Measurements from ENCODE around the gene CACNA1C. TPM values are rescaled to one million over a fixed set of nuclear protein-coding genes. Genes with fewer than 3 reads are reported as not detected.

Gene CACNA1C
- total RNA-seq, 4 donors from 2014 or later = 5.2 to 12.9 (median 6.3) TPM

DNA sequence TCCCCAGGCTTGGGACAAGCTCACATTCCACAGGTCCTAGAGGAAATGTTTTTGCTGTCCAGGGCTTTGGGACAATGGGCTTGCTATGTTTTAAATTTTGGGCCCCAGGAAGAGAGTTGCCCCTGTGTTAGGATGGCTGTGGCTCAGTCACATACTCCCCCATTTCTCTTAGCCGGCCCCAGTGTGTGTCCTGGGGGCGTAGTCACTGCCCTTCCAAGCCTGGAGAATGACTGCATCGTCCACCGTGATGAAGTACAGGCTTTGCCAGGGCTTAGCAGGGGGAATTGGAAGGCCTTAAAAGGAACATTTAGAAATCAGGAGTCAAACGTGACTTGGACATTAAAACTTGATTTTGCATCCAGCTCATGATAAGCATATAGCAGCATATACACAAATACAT, 293.6 kb downstream of the CACNA1C start:
- TF ChIP-seq EP300 (IDR thresholded peaks at IDR 0.05) = no peak
- TF ChIP-seq POLR2A (IDR thresholded peaks at IDR 0.05) = no peak
- TF ChIP-seq, protein P1, sequence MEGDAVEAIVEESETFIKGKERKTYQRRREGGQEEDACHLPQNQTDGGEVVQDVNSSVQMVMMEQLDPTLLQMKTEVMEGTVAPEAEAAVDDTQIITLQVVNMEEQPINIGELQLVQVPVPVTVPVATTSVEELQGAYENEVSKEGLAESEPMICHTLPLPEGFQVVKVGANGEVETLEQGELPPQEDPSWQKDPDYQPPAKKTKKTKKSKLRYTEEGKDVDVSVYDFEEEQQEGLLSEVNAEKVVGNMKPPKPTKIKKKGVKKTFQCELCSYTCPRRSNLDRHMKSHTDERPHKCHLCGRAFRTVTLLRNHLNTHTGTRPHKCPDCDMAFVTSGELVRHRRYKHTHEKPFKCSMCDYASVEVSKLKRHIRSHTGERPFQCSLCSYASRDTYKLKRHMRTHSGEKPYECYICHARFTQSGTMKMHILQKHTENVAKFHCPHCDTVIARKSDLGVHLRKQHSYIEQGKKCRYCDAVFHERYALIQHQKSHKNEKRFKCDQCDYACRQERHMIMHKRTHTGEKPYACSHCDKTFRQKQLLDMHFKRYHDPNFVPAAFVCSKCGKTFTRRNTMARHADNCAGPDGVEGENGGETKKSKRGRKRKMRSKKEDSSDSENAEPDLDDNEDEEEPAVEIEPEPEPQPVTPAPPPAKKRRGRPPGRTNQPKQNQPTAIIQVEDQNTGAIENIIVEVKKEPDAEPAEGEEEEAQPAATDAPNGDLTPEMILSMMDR (IDR thresholded peaks at IDR 0.05) = no peak
- Histone ChIP-seq H3K27me3 (no peaks in the 10 kb centered on the region), H3K9me3 (no peaks in the 10 kb centered on the region), H3K27ac (no peak overlapping the region), H3K4me3 (no peak overlapping the region), H3K36me3 (no peaks in the 10 kb centered on the region), H3K4me1 (peaks cover 0 to 8% (median 2%) of the 10 kb centered on the region in 4 donors)
- 48 to 53% methylated on average over 5 of the region's 5 CpGs for WGBS, 2 donors
- no peak for DNase-seq (ENCODE audit: low spot score in 2 of 2)

DNA sequence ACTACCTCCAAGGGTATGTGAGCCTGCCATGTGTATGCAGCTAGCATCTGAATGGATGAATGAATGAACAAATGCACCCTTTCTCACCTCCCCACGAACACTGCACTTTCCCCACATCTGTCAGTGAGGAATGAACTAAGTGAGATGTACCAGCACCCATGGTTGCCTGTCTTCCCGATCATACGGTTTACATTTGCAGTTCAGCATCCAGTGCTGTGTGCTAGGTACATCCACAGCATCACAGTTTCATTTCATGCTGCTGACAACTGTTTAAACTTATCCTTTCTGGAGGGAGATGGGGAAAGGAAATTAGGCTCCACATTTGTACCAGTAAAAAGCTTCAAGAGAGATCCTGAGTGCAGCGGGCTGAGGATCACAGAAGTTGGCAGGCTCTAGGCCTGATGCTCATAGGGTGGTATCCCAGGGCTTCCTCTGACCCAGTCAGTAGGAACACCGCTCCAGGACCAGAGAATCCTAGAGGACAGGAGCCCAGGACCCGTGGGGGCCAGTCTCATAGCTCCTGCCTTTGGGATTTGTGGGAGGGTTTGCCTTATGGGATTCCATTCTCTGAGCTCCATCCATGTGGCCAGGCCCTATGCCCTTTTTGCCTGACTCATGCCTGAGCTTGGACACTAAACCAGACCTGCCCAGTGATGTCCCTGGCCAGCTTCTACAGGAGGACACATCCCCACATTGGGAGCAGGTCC, 294.5 kb downstream of the CACNA1C start:
- no peak for DNase-seq (ENCODE audit: low spot score in 2 of 2)
- TF ChIP-seq EP300 (IDR thresholded peaks at IDR 0.05) (no peak), POLR2A (IDR thresholded peaks at IDR 0.05) (no peak)
- TF ChIP-seq, protein P1 (IDR thresholded peaks at IDR 0.05) = no peak
- no peaks in the 10 kb centered on the region for H3K36me3 ChIP-seq
- 90 to 95% methylated on average over 6 of the region's 6 CpGs for WGBS, 2 donors
- peaks cover 0 to 8% (median 2%) of the 10 kb centered on the region in 4 donors for H3K4me1 ChIP-seq
- H3K4me3 ChIP-seq = no peak overlapping the region
- no peaks in the 10 kb centered on the region for H3K9me3 ChIP-seq
- H3K27ac ChIP-seq = peak overlapping the region in 1 of 4 donors; percentile 24
- no peaks in the 10 kb centered on the region for H3K27me3 ChIP-seq

DNA sequence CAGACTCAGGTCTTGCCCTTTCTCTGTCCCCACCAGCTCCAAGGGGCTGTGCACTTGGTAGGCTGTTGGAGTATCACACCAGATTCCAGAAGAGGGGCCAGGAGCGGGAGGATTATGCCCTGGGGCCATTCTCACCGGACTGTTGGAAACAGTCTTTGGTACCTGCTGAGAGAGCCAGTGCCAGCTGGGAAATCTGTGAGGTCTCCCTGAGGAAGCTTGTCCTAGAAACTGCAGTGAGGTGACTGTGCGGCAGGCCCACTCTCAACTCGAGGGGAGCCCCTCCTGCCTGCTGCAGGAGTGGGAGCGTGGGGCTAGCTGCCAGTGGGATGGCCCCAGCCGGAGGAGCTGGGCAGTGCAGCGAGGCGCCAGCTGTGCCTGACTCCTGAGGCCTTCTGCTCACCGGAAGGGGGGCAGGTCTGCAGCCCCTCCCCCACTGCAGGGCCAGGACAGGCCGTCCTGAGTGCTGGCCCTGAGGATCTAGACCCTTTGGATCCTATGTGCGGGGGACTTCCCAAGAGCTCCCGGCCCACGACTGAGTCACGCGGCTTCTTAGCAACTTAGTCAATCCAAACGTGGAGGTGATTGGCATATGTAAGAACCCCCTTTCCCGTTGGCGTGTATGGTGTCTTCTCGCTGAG, 295.2 kb downstream of the CACNA1C start:
- DNase-seq (ENCODE audit: low spot score in 2 of 2) = no peak
- no peaks in the 10 kb centered on the region for H3K27me3 ChIP-seq
- H3K4me3 ChIP-seq = no peak overlapping the region
- H3K27ac ChIP-seq = peak overlapping the region in 1 of 4 donors; percentile 24
- no peaks in the 10 kb centered on the region for H3K9me3 ChIP-seq
- TF ChIP-seq EP300 (IDR thresholded peaks at IDR 0.05) (no peak), POLR2A (IDR thresholded peaks at IDR 0.05) (no peak)
- TF ChIP-seq, protein P1 (IDR thresholded peaks at IDR 0.05) = no peak
- H3K4me1 ChIP-seq = peaks cover 0 to 8% (median 2%) of the 10 kb centered on the region in 4 donors
- H3K36me3 ChIP-seq = no peaks in the 10 kb centered on the region
- 77 to 82% methylated on average over 13 to 14 of the region's 19 CpGs for WGBS, 2 donors

DNA sequence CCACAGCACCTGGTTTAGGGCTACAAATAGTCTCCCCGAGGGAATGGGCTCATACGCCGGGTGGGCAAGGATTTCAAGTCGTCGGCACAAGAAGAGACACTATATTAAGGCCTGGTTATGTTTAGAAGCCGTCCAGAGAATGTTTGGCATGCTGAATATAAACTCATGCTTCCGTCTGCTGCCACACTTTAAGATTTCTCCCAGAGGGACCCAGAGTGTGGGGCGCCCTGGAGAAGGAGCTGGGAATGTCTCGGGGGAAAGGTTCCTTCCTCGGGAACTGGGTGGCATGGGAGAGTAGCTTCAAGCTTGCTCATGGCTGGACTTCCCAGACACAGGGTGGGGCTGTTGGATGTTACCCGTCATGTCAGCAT, 295.7 kb downstream of the CACNA1C start:
- no peak overlapping the region for H3K4me3 ChIP-seq
- no peak overlapping the region for H3K27ac ChIP-seq
- no peak for DNase-seq (ENCODE audit: low spot score in 2 of 2)
- TF ChIP-seq EP300 (IDR thresholded peaks at IDR 0.05) = no peak
- TF ChIP-seq, protein P1 (IDR thresholded peaks at IDR 0.05) = no peak
- TF ChIP-seq POLR2A (IDR thresholded peaks at IDR 0.05) = no peak
- WGBS, 2 donors = 71 to 78% methylated on average over 11 of the region's 11 CpGs
- H3K4me1 ChIP-seq = peaks cover 0 to 8% (median 2%) of the 10 kb centered on the region in 4 donors
- H3K9me3 ChIP-seq = no peaks in the 10 kb centered on the region
- H3K36me3 ChIP-seq = no peaks in the 10 kb centered on the region
- no peaks in the 10 kb centered on the region for H3K27me3 ChIP-seq

DNA sequence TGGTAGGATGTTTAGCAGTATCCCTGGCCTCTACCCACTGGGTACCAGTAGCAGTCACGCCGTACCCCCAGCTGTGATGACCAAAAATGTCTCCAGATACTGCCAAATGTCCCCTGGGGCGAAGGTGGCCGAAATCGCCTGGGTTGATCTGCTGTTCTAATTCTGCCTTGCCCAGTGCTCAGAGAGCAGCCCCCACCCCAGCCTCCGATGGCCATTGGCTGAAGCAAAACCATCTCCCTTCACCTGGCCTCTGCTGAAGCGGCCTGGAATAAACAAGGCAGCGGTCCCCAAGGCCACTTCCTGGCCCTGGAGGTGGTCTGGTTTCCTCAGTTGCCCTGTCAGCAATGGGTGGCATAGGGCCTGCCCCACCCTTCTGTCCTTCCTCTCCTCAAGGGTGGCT, 298.4 kb downstream of the CACNA1C start:
- no peak overlapping the region for H3K4me3 ChIP-seq
- no peak overlapping the region for H3K27ac ChIP-seq
- no peak for DNase-seq (ENCODE audit: low spot score in 2 of 2)
- no peaks in the 10 kb centered on the region for H3K9me3 ChIP-seq
- H3K4me1 ChIP-seq = no peaks in the 10 kb centered on the region
- WGBS, 2 donors = 90 to 94% methylated on average over 6 to 8 of the region's 8 CpGs
- H3K27me3 ChIP-seq = no peaks in the 10 kb centered on the region
- H3K36me3 ChIP-seq = no peaks in the 10 kb centered on the region
- no peak for TF ChIP-seq EP300 (IDR thresholded peaks at IDR 0.05)
- no peak for TF ChIP-seq POLR2A (IDR thresholded peaks at IDR 0.05)
- TF ChIP-seq, protein P1 (IDR thresholded peaks at IDR 0.05) = no peak

Data from tibial nerve (tissue), 4 donors.